H9 (cell line): ENCODE measurements around the gene C14orf132. TPM values are rescaled to one million over a fixed set of nuclear protein-coding genes. Genes with fewer than 3 reads are reported as not detected.
A peak's percentile ranks its signal among the peaks of the same experiment; 100 is the strongest.

Experiments
- DNase-seq: peaks from one replicate; pipeline ENCODE4 v3.0.0-alpha.2; 2017
- H2AFZ ChIP-seq: one replicate; pipeline ENCODE4 v1.6.1; 2013; ENCODE audit warnings: mild to moderate bottlenecking, low read length, control low read depth, moderate library complexity
- H2AK5ac ChIP-seq: 2 replicates; pipeline ENCODE4 v1.6.1; 2013; ENCODE audit warnings: low read length, control low read depth, mixed read lengths; ENCODE audit not compliant: insufficient read length
- H2BK120ac ChIP-seq: one replicate; pipeline ENCODE4 v1.6.1; 2013; ENCODE audit warnings: low read depth, mild to moderate bottlenecking, low read length, control low read depth, inconsistent platforms; ENCODE audit not compliant: poor library complexity, severe bottlenecking
- H2BK12ac ChIP-seq: 2 replicates; pipeline ENCODE4 v1.6.1; 2013; ENCODE audit warnings: low read length, control low read depth, mixed read lengths, low read depth; ENCODE audit not compliant: insufficient read length
- H2BK15ac ChIP-seq: 2 replicates; pipeline ENCODE4 v1.6.1; 2013; ENCODE audit warnings: low read depth, low read length, control low read depth
- H2BK20ac ChIP-seq: one replicate; pipeline ENCODE4 v1.6.1; 2013; ENCODE audit warnings: low read depth, mild to moderate bottlenecking, low read length, control low read depth, inconsistent platforms; ENCODE audit not compliant: poor library complexity, severe bottlenecking
- H2BK5ac ChIP-seq: 2 replicates; pipeline ENCODE4 v1.6.1; 2013; ENCODE audit warnings: low read length, control low read depth, mixed read lengths; ENCODE audit not compliant: insufficient read length
- H3K14ac ChIP-seq: 2 replicates; pipeline ENCODE4 v1.6.1; 2013; ENCODE audit warnings: low read length, control low read depth; ENCODE audit not compliant: insufficient read depth
- H3K18ac ChIP-seq: 2 replicates; pipeline ENCODE4 v1.6.1; 2013; ENCODE audit warnings: low read depth, mild to moderate bottlenecking, mixed read lengths, low read length, control low read depth; ENCODE audit not compliant: insufficient read length
- H3K23ac ChIP-seq: 2 replicates; pipeline ENCODE4 v1.6.1; 2013; ENCODE audit warnings: low read length, control low read depth, mixed read lengths, low read depth; ENCODE audit not compliant: insufficient read length
- H3K23me2 ChIP-seq: 2 replicates; pipeline ENCODE4 v1.6.1; 2013; ENCODE audit warnings: low read depth, mild to moderate bottlenecking, mixed read lengths, low read length, control low read depth; ENCODE audit not compliant: insufficient read length, poor library complexity, severe bottlenecking
- H3K27ac ChIP-seq: 2 replicates; pipeline ENCODE4 v1.5.1; 2013; ENCODE audit warnings: low read length, control low read depth, mixed read lengths, low read depth; ENCODE audit not compliant: insufficient read length
- H3K27me3 ChIP-seq: 2 replicates; pipeline ENCODE4 v1.6.1; 2013; ENCODE audit warnings: low read length, control low read depth, inconsistent platforms; ENCODE audit not compliant: insufficient read depth
- H3K4ac ChIP-seq: 2 replicates; pipeline ENCODE4 v1.6.1; 2013; ENCODE audit warnings: low read depth, mild to moderate bottlenecking, control low read depth, inconsistent platforms, low read length, moderate library complexity
- H3K4me1 ChIP-seq: 2 replicates; pipeline ENCODE4 v1.6.1; 2013; ENCODE audit warnings: low read length, control low read depth, inconsistent platforms; ENCODE audit not compliant: insufficient read depth
- H3K4me2 ChIP-seq: 2 replicates; pipeline ENCODE4 v1.6.1; 2013; ENCODE audit warnings: low read length, control low read depth, mixed read lengths; ENCODE audit not compliant: insufficient read length, insufficient read depth
- H3K56ac ChIP-seq: 2 replicates; pipeline ENCODE4 v1.6.1; 2013; ENCODE audit warnings: low read depth, mild to moderate bottlenecking, mixed read lengths, low read length, control low read depth; ENCODE audit not compliant: insufficient read length
- H3K79me1 ChIP-seq: 2 replicates; pipeline ENCODE4 v1.6.1; 2013; ENCODE audit warnings: low read depth, mild to moderate bottlenecking, moderate library complexity, low read length, control low read depth, inconsistent platforms; ENCODE audit not compliant: insufficient read depth, poor library complexity, severe bottlenecking
- H3K79me2 ChIP-seq: 2 replicates; pipeline ENCODE4 v1.6.1; 2013; ENCODE audit warnings: low read length, control low read depth, inconsistent platforms; ENCODE audit not compliant: insufficient read depth
- H3K9ac ChIP-seq: 2 replicates; pipeline ENCODE4 v1.6.1; 2013; ENCODE audit warnings: low read length, control low read depth, mixed read lengths; ENCODE audit not compliant: insufficient read length; ENCODE audit errors: extremely low read depth
- H3K9me3 ChIP-seq: one replicate; pipeline ENCODE4 v1.6.1; 2013; ENCODE audit warnings: low read depth, low read length, inconsistent platforms; ENCODE audit not compliant: control insufficient read depth
- H3T11ph ChIP-seq: one replicate; pipeline ENCODE4 v1.6.1; 2013; ENCODE audit warnings: mild to moderate bottlenecking, low read length, control low read depth, inconsistent platforms
- H4K20me1 ChIP-seq: one replicate; pipeline ENCODE4 v1.6.1; 2013; ENCODE audit not compliant: control insufficient read depth, insufficient read length, insufficient read depth
- H4K5ac ChIP-seq: 2 replicates; pipeline ENCODE4 v1.6.1; 2013; ENCODE audit warnings: low read depth, mild to moderate bottlenecking, mixed read lengths, low read length, control low read depth; ENCODE audit not compliant: insufficient read length
- H4K8ac ChIP-seq: replicated peaks from 2 replicates; pipeline ENCODE4 v1.6.1; 2013; ENCODE audit warnings: low read length, control low read depth, mixed read lengths, low read depth; ENCODE audit not compliant: insufficient read length
- H4K91ac ChIP-seq: 2 replicates; pipeline ENCODE4 v1.6.1; 2013; ENCODE audit warnings: low read depth, mild to moderate bottlenecking, moderate library complexity, mixed read lengths, low read length, control low read depth; ENCODE audit not compliant: insufficient read length
- H3K27ac Mint-ChIP-seq, 3 experiments: 2 replicates in 2 of 3; 3 replicates in 1 of 3; pipeline ENCODE4 v1.8.0; 2020 to 2021; ENCODE audit warnings: mixed read lengths in 3 of 3, mild to moderate bottlenecking in 1 of 3, moderate library complexity in 1 of 3
- H3K27me3 Mint-ChIP-seq: 2 replicates; pipeline ENCODE4 v1.8.0; 2021; ENCODE audit warnings: low read depth, mild to moderate bottlenecking, moderate library complexity, mixed read lengths
- H3K36me3 Mint-ChIP-seq, 3 experiments: 2 replicates in 2 of 3; 3 replicates in 1 of 3; pipeline ENCODE4 v1.8.0; 2020 to 2021; ENCODE audit warnings: low read depth in 3 of 3, mixed read lengths in 3 of 3; ENCODE audit not compliant: insufficient read depth in 1 of 3
- H3K4me1 Mint-ChIP-seq, 2 experiments: 2 replicates each; pipeline ENCODE4 v1.8.0; 2020; ENCODE audit warnings: mixed read lengths in 2 of 2
- H3K4me3 Mint-ChIP-seq, 2 experiments: 2 replicates in 1 of 2; 3 replicates in 1 of 2; pipeline ENCODE4 v1.8.0; 2020 to 2021; ENCODE audit warnings: mild to moderate bottlenecking in 2 of 2, mixed read lengths in 2 of 2, moderate library complexity in 1 of 2
- H3K9me3 Mint-ChIP-seq, 2 experiments: 2 replicates in 1 of 2; 3 replicates in 1 of 2; pipeline ENCODE4 v1.8.0; 2020; ENCODE audit warnings: mild to moderate bottlenecking in 2 of 2, mixed read lengths in 2 of 2, moderate library complexity in 1 of 2
- WGBS: extraction: QIAGEN DNeasy Blood & Tissue Kit; methylation state at CpG from one replicate; pipeline ENCODE4 v1.1.7; 2013; ENCODE audit warnings: missing lambda C conversion rate, low lambda C conversion rate, mixed read lengths; ENCODE audit not compliant: insufficient read length; ENCODE audit errors: extremely low coverage; 5-methylcytosine and 5-hydroxymethylcytosine counted together
- total RNA-seq: library from RNA; stranded (reverse); gene quantifications from 2 replicates; pipeline ENCODE4 v1.2.1, GENCODE V29; 2021
- TF ChIP-seq, protein P1 (sequence below): fragments of 200-600 bp; sonication (generic); conservative IDR thresholded peaks from 3 replicates; pipeline ENCODE4 v1.8.0; 2021; ENCODE audit warnings: antibody characterized with exemption, mild to moderate bottlenecking

Gene C14orf132
- total RNA-seq, 1 experiment from 2014 or later: 5.7 TPM

DNA sequence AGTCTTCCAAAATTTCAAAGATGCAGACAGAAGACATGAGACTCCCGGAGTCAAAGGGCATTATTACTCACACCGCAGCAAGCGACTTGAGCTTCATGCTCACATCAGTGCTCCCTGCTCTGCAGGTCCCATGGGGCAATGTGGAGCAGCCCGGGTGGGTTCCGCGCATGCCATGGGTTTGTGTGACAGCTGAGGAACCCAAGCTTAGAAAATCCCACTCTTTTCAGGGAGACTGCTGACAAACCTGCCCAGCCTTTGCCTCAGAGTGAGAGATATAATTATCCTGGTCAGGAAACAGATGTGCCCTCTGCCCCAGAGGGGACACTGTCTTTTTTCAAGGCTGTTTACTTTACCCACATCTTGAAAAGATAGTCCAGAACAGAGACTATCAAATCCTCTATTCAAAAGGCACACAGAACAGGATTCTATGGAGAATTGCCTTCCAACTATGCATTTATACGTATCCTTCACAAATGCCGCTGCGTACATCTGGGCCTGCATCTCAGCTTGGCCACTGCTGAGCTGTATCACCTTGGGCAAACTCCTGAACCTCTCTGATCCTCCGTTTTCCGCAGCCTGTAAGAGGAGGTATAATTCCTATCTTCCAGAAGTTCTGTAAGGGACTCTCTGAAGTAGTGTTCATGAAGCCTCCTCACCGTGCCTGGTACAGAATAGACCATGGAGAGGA lies 16.0 kb downstream of the C14orf132 start:
- no peaks in the 10 kb centered on the region for H3K9me3 ChIP-seq
- H4K20me1 ChIP-seq: no peaks in the 10 kb centered on the region
- no peak overlapping the region for H2BK120ac ChIP-seq
- no peak overlapping the region for H4K8ac ChIP-seq
- no peak overlapping the region for H3K27ac ChIP-seq
- Mint-ChIP-seq H3K27ac (peak overlapping the region in 2 of 3 experiments; percentile 49 to 57; a peak in 3 of 7 replicates), H3K27me3 (no peaks in the 10 kb centered on the region), H3K9me3 (no peaks in the 10 kb centered on the region), H3K36me3 (peaks cover 0 to 11% (median 3%) of the 10 kb centered on the region in 3 experiments; a peak in 3 of 7 replicates), H3K4me3 (no peak overlapping the region), H3K4me1 (peaks cover 2 to 21% of the 10 kb centered on the region in 2 experiments)
- H3K79me2 ChIP-seq: no peaks in the 10 kb centered on the region
- H3K23me2 ChIP-seq: no peaks in the 10 kb centered on the region
- no peak overlapping the region for H3K23ac ChIP-seq
- H3T11ph ChIP-seq: no peak overlapping the region
- H3K4me2 ChIP-seq: no peak overlapping the region
- no peak overlapping the region for H4K91ac ChIP-seq
- no peaks in the 10 kb centered on the region for H3K27me3 ChIP-seq
- H3K79me1 ChIP-seq: no peaks in the 10 kb centered on the region
- WGBS: no CpG with 5 or more reads among the region's 12 CpGs
- H2AK5ac ChIP-seq: no peak overlapping the region
- no peak overlapping the region for H4K5ac ChIP-seq
- H2BK5ac ChIP-seq: no peak overlapping the region
- no peak overlapping the region for H2BK12ac ChIP-seq
- no peak overlapping the region for H2BK15ac ChIP-seq
- no peak overlapping the region for H3K56ac ChIP-seq
- H3K4ac ChIP-seq: no peak overlapping the region
- H2AFZ ChIP-seq: no peak overlapping the region
- H2BK20ac ChIP-seq: no peak overlapping the region
- H3K4me1 ChIP-seq: no peaks in the 10 kb centered on the region
- TF ChIP-seq, protein P1, sequence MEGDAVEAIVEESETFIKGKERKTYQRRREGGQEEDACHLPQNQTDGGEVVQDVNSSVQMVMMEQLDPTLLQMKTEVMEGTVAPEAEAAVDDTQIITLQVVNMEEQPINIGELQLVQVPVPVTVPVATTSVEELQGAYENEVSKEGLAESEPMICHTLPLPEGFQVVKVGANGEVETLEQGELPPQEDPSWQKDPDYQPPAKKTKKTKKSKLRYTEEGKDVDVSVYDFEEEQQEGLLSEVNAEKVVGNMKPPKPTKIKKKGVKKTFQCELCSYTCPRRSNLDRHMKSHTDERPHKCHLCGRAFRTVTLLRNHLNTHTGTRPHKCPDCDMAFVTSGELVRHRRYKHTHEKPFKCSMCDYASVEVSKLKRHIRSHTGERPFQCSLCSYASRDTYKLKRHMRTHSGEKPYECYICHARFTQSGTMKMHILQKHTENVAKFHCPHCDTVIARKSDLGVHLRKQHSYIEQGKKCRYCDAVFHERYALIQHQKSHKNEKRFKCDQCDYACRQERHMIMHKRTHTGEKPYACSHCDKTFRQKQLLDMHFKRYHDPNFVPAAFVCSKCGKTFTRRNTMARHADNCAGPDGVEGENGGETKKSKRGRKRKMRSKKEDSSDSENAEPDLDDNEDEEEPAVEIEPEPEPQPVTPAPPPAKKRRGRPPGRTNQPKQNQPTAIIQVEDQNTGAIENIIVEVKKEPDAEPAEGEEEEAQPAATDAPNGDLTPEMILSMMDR: no peak
- H3K14ac ChIP-seq: no peak overlapping the region
- no peak overlapping the region for H3K18ac ChIP-seq
- no peak for DNase-seq
- no peak overlapping the region for H3K9ac ChIP-seq
